Endodermal cell (in vitro differentiated cells): Measurements from ENCODE around the gene LY86. TPM values are rescaled to one million over a fixed set of nuclear protein-coding genes. Genes with fewer than 3 reads are reported as not detected.

ENCODE experiments used
- DNase-seq: peaks from one replicate; pipeline ENCODE4 v3.0.0-alpha.2; 2017
- H3K27ac ChIP-seq: 2 replicates; pipeline ENCODE4 v1.5.1; 2013; ENCODE audit warnings: mild to moderate bottlenecking, low read depth, low read length, moderate library complexity
- H3K27me3 ChIP-seq: 2 replicates; pipeline ENCODE4 v1.6.1; 2013; ENCODE audit warnings: mild to moderate bottlenecking, low read length, moderate library complexity; ENCODE audit not compliant: insufficient read depth, control insufficient read depth, poor library complexity, severe bottlenecking
- H3K36me3 ChIP-seq: 2 replicates; pipeline ENCODE4 v1.7.0; 2013; ENCODE audit warnings: mild to moderate bottlenecking, low read length, moderate library complexity; ENCODE audit not compliant: control insufficient read depth, insufficient read depth
- H3K4me1 ChIP-seq: one replicate; pipeline ENCODE4 v1.7.0; 2013; ENCODE audit warnings: low read length; ENCODE audit not compliant: control insufficient read depth, insufficient read depth
- H3K4me3 ChIP-seq: 2 replicates; pipeline ENCODE4 v1.5.1; 2013; ENCODE audit warnings: mild to moderate bottlenecking, low read length, moderate library complexity
- H3K9ac ChIP-seq: 2 replicates; pipeline ENCODE4 v1.6.1; 2013; ENCODE audit warnings: mild to moderate bottlenecking, low read length, moderate library complexity; ENCODE audit not compliant: poor library complexity, severe bottlenecking; ENCODE audit errors: extremely low read depth
- H3K9me3 ChIP-seq: 2 replicates; pipeline ENCODE4 v1.6.1; 2013; ENCODE audit warnings: mild to moderate bottlenecking, low read length, moderate library complexity; ENCODE audit not compliant: control insufficient read depth
- H3K27ac Mint-ChIP-seq: 2 replicates; pipeline ENCODE4 v1.8.0; 2020; ENCODE audit warnings: mixed read lengths
- H3K27me3 Mint-ChIP-seq: 2 replicates; pipeline ENCODE4 v1.8.0; 2021; ENCODE audit warnings: mild to moderate bottlenecking, mixed read lengths; ENCODE audit not compliant: insufficient read depth
- H3K36me3 Mint-ChIP-seq: 2 replicates; pipeline ENCODE4 v1.8.0; 2020; ENCODE audit warnings: low read depth, mixed read lengths
- H3K4me1 Mint-ChIP-seq: 2 replicates; pipeline ENCODE4 v1.8.0; 2020; ENCODE audit warnings: mixed read lengths
- H3K4me3 Mint-ChIP-seq: 2 replicates; pipeline ENCODE4 v1.8.0; 2020; ENCODE audit warnings: mild to moderate bottlenecking, moderate library complexity, mixed read lengths
- H3K9me3 Mint-ChIP-seq: 2 replicates; pipeline ENCODE4 v1.8.0; 2020; ENCODE audit warnings: mild to moderate bottlenecking, mixed read lengths
- WGBS, 2 experiments: methylation state at CpG; one replicate each; pipeline versions ENCODE4 v1.1.5 to v1.1.7; 2013; ENCODE audit warnings: missing lambda C conversion rate in 2 of 2, mixed read lengths in 1 of 2; ENCODE audit not compliant: insufficient coverage in 1 of 2, insufficient read length in 1 of 2; 5-methylcytosine and 5-hydroxymethylcytosine counted together
- total RNA-seq, 2 donors: library from RNA; stranded (reverse); fragmentation: NEBNext Ultra II Directional in 1 of 2; extraction: Animal tissue kit (Norgen Biotek cat#: 25700) in 1 of 2; gene quantifications; 2 replicates in 1 of 2; 3 replicates in 1 of 2; pipeline ENCODE4 v1.2.1, GENCODE V29; 2021
- TF ChIP-seq, protein P1 (sequence below): fragments of 200-600 bp; sonication (generic); conservative IDR thresholded peaks from 2 replicates; pipeline ENCODE4 v1.5.0; 2021; ENCODE audit warnings: antibody characterized with exemption, mild to moderate bottlenecking

Gene LY86
- total RNA-seq, 2 donors from 2014 or later, result not detected

DNA sequence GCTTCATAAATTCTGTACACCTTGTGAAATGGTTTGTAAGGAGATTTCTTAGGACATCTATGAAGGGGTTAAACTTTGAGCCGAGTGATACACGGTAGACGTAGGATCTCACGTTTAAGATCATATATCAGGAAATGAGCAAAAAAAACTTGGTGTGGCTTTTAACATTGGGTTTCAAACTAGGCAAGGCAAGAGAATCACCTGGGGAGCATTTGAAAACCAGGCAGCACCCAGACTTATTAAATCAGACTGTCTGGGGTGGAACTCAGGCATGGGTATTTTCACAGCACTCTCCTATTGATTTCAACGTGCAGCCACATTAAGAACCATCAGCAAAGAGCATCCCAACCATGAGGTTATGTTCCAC, 26.4 kb downstream of the LY86 start:
- Histone ChIP-seq H3K9ac (no peak overlapping the region), H3K4me1 (no peaks in the 10 kb centered on the region), H3K27ac (no peak overlapping the region), H3K9me3 (peaks cover 11% of the 10 kb centered on the region), H3K4me3 (no peak overlapping the region), H3K36me3 (no peaks in the 10 kb centered on the region), H3K27me3 (no peaks in the 10 kb centered on the region)
- Mint-ChIP-seq H3K4me1 (no peaks in the 10 kb centered on the region), H3K36me3 (no peaks in the 10 kb centered on the region), H3K27me3 (peaks cover 8% of the 10 kb centered on the region), H3K4me3 (no peak overlapping the region), H3K27ac (no peak overlapping the region), H3K9me3 (peaks cover 11% of the 10 kb centered on the region)
- DNase-seq, result no peak
- TF ChIP-seq, protein P1, sequence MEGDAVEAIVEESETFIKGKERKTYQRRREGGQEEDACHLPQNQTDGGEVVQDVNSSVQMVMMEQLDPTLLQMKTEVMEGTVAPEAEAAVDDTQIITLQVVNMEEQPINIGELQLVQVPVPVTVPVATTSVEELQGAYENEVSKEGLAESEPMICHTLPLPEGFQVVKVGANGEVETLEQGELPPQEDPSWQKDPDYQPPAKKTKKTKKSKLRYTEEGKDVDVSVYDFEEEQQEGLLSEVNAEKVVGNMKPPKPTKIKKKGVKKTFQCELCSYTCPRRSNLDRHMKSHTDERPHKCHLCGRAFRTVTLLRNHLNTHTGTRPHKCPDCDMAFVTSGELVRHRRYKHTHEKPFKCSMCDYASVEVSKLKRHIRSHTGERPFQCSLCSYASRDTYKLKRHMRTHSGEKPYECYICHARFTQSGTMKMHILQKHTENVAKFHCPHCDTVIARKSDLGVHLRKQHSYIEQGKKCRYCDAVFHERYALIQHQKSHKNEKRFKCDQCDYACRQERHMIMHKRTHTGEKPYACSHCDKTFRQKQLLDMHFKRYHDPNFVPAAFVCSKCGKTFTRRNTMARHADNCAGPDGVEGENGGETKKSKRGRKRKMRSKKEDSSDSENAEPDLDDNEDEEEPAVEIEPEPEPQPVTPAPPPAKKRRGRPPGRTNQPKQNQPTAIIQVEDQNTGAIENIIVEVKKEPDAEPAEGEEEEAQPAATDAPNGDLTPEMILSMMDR, result no peak
- 93 to 94% methylated on average over 5 of the region's 5 CpGs for WGBS, 2 experiments

DNA sequence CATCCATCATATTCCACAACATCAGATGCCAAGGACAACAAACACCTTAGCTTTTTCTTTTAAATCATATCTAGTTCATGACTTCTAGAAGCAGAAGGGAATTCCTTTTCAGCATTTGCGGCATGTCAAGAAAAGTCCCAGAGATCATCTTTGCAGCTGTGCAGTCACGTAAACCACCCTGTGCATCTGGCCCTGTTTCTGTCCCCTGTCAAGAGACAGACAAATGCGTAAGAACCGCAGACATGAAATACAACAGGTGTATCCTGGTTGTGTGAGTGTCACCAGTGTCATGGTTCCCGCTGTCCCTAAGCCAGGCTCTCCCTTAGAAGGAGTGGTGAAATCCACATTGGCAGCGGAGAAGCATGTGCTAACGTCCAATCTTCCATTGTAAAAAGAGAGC, 28.1 kb downstream of the LY86 start:
- Histone ChIP-seq H3K36me3 (no peaks in the 10 kb centered on the region), H3K9ac (no peak overlapping the region), H3K4me1 (no peaks in the 10 kb centered on the region), H3K27me3 (no peaks in the 10 kb centered on the region), H3K27ac (no peak overlapping the region), H3K4me3 (no peak overlapping the region), H3K9me3 (peaks cover 11% of the 10 kb centered on the region)
- H3K4me1 Mint-ChIP-seq, result no peaks in the 10 kb centered on the region
- no peak for DNase-seq
- H3K27me3 Mint-ChIP-seq, result peaks cover 8% of the 10 kb centered on the region
- H3K27ac Mint-ChIP-seq, result no peak overlapping the region
- no peaks in the 10 kb centered on the region for H3K36me3 Mint-ChIP-seq
- 95 to 99% methylated on average over 7 of the region's 7 CpGs for WGBS, 2 experiments
- H3K9me3 Mint-ChIP-seq, result peaks cover 11% of the 10 kb centered on the region
- H3K4me3 Mint-ChIP-seq, result no peak overlapping the region
- TF ChIP-seq, protein P1, result no peak

DNA sequence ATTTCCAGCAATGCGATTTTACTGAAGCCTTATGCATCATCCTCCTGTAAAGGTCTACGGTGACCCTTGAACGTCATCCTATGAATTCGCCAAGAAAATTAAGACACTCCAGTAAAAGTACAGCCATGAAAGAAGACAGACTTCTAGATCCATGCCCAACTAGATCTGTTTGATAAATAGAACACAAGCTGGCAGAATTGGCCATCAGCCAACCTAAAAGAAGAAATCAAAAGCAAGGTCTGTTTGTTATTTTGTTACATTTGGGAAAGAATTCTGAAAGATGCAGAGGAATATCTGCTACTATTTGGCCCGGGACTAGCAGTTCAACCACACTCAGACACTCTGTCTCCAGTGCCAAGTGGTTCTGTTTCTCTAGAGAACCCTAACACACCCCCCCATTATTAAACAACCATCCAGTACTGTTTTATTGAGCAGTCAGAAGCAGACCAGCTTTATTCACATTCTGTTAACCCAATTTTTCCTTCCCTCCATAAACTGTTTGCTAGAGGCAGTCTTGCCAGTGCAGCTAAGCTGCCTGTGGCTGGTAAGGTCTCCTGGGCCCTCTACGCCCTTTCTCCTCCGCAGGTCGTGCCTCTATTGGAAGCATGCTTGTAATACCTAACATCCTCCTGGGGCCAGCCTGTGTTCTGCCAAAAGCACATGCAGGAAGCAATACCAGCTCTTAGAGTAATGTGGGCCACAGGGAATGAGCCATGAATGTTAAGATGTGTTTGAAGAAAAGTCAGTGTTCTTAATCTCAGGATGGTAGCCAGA, 30.7 kb downstream of the LY86 start:
- no peaks in the 10 kb centered on the region for H3K27me3 ChIP-seq
- no peaks in the 10 kb centered on the region for H3K9me3 ChIP-seq
- H3K4me1 ChIP-seq, result no peaks in the 10 kb centered on the region
- no peak overlapping the region for H3K27ac ChIP-seq
- no peak for DNase-seq
- H3K27ac Mint-ChIP-seq, result no peak overlapping the region
- 88 to 94% methylated on average over 6 to 8 of the region's 8 CpGs for WGBS, 2 experiments
- TF ChIP-seq, protein P1, result no peak
- no peaks in the 10 kb centered on the region for H3K36me3 Mint-ChIP-seq
- no peaks in the 10 kb centered on the region for H3K9me3 Mint-ChIP-seq
- no peaks in the 10 kb centered on the region for H3K4me1 Mint-ChIP-seq
- no peaks in the 10 kb centered on the region for H3K36me3 ChIP-seq
- no peak overlapping the region for H3K9ac ChIP-seq
- H3K4me3 Mint-ChIP-seq, result no peak overlapping the region
- peaks cover 7% of the 10 kb centered on the region for H3K27me3 Mint-ChIP-seq
- H3K4me3 ChIP-seq, result no peak overlapping the region
